Type B pancreatic cell (in vitro differentiated cells): ENCODE measurements around the gene FANCC. TPM values are rescaled to one million over a fixed set of nuclear protein-coding genes. Genes with fewer than 3 reads are reported as not detected.

Experiments used
- DNase-seq: peaks from one replicate; pipeline ENCODE4 v3.0.0; 2021; ENCODE audit warnings: mixed read lengths; ENCODE audit not compliant: unreplicated experiment; ENCODE audit errors: extremely low spot score
- H3K27ac Mint-ChIP-seq: 2 replicates; pipeline ENCODE4 v1.8.0; 2021; ENCODE audit warnings: mild to moderate bottlenecking, mixed read lengths
- H3K27me3 Mint-ChIP-seq: 2 replicates; pipeline ENCODE4 v1.8.0; 2021; ENCODE audit warnings: mixed read lengths
- H3K36me3 Mint-ChIP-seq: 2 replicates; pipeline ENCODE4 v1.8.0; 2021; ENCODE audit warnings: mixed read lengths
- H3K4me1 Mint-ChIP-seq: one replicate; pipeline ENCODE4 v1.8.0; 2021; ENCODE audit warnings: mixed read lengths; ENCODE audit not compliant: unreplicated experiment
- H3K4me3 Mint-ChIP-seq: 2 replicates; pipeline ENCODE4 v1.8.0; 2021; ENCODE audit warnings: mild to moderate bottlenecking, mixed read lengths
- H3K9me3 Mint-ChIP-seq: 2 replicates; pipeline ENCODE4 v1.8.0; 2021; ENCODE audit warnings: mixed read lengths
- total RNA-seq: library from RNA; stranded (reverse); gene quantifications from 2 replicates; pipeline ENCODE4 v1.2.1, GENCODE V29; 2021; ENCODE audit warnings: low replicate concordance
- TF ChIP-seq, protein P1 (sequence below): fragments of 200-600 bp; sonication (generic); conservative IDR thresholded peaks from 2 replicates; pipeline ENCODE4 v1.5.0; 2021; ENCODE audit warnings: antibody characterized with exemption, mild to moderate bottlenecking

Gene FANCC
- total RNA-seq, 1 donor from 2014 or later, result 19.2 TPM

DNA sequence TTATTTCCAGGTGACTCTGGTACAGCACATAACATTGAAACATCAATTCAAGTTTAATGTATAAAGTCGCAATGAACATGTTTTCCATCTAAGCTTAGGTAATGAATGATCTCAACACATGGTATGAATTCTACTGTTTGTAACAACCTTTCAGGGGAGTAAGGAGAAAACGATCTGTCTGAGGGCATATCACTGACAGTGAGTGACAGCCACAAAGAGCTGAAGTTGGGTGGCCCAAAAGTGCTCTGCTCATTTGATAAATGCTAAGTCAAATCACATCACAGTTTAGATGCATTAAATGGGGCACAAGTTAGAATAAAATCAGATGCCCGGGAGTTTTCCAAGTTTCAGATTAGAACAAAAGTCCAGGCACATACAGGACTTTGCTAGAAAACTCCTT, 1.2 kb downstream of the FANCC start:
- H3K9me3 Mint-ChIP-seq, result no peaks in the 10 kb centered on the region
- peaks cover 19% of the 10 kb centered on the region for H3K4me1 Mint-ChIP-seq
- no peaks in the 10 kb centered on the region for H3K36me3 Mint-ChIP-seq
- TF ChIP-seq, protein P1, sequence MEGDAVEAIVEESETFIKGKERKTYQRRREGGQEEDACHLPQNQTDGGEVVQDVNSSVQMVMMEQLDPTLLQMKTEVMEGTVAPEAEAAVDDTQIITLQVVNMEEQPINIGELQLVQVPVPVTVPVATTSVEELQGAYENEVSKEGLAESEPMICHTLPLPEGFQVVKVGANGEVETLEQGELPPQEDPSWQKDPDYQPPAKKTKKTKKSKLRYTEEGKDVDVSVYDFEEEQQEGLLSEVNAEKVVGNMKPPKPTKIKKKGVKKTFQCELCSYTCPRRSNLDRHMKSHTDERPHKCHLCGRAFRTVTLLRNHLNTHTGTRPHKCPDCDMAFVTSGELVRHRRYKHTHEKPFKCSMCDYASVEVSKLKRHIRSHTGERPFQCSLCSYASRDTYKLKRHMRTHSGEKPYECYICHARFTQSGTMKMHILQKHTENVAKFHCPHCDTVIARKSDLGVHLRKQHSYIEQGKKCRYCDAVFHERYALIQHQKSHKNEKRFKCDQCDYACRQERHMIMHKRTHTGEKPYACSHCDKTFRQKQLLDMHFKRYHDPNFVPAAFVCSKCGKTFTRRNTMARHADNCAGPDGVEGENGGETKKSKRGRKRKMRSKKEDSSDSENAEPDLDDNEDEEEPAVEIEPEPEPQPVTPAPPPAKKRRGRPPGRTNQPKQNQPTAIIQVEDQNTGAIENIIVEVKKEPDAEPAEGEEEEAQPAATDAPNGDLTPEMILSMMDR, result no peak
- no peak for DNase-seq
- H3K27me3 Mint-ChIP-seq, result no peaks in the 10 kb centered on the region
- peak overlapping the region; percentile 88 for H3K27ac Mint-ChIP-seq
- H3K4me3 Mint-ChIP-seq, result peak overlapping the region; percentile 93

DNA sequence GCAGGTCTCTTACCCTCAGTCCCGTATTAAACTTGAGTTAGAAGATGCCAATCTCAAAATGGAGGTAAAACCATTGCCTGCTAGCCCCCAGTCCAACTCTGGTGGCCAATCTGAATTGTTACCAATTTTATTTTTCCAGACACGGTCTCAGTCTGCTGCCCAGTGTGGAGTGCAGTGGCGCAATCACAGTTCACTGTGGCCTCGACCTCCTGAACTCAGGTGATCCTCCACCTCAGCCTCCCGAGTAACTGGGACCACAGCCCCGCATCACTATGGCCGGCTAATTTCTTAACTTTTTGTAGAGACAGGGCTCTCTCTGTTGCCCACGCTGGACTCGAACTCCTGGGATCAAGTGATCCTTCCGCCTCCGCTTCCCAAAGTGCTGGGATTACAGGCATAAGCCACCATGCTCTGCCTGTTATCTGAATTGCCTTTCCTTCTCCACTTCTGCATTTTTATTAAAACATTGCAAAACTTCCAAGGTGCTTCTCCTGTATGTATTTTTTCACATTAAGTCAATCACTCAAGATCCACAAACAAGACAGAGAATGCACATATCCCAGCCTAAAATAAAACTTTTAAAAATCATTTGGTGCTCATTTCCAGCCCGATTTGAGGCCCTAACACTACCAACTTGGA, 2.3 kb downstream of the FANCC start:
- DNase-seq, result no peak
- Mint-ChIP-seq H3K9me3 (no peaks in the 10 kb centered on the region), H3K36me3 (no peaks in the 10 kb centered on the region), H3K4me3 (peak overlapping the region; percentile 1), H3K27me3 (no peaks in the 10 kb centered on the region), H3K4me1 (peaks cover 19% of the 10 kb centered on the region), H3K27ac (no peak overlapping the region)
- TF ChIP-seq, protein P1, result no peak

DNA sequence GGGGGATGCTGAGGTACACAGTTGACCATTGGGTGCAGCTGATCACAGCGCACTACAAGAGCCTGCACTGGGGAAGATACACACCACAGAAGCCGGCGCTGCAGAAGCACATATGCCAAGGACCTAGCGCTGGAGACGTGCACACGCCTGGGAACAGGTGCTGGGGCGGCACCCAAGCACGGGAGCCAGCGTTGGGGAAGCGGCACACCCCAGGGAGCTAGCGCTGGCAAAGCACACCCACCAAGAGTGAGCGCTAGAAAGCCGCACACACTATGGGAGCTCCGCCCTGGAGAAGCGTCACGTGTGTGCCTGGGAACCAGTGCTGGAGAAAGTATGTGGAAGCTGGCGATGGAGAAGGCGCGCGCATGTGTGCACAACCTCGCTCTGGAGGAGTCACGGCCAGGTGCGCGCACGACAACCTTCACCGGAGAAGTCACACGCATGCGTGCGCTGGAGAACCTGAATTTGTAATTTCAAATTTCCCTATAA, 4.5 kb downstream of the FANCC start:
- Mint-ChIP-seq H3K4me3 (peak overlapping the region; percentile 87), H3K9me3 (no peaks in the 10 kb centered on the region), H3K36me3 (no peaks in the 10 kb centered on the region), H3K27ac (no peak overlapping the region), H3K4me1 (peaks cover 19% of the 10 kb centered on the region), H3K27me3 (no peaks in the 10 kb centered on the region)
- DNase-seq, result peak; percentile 79
- TF ChIP-seq, protein P1, result no peak

DNA sequence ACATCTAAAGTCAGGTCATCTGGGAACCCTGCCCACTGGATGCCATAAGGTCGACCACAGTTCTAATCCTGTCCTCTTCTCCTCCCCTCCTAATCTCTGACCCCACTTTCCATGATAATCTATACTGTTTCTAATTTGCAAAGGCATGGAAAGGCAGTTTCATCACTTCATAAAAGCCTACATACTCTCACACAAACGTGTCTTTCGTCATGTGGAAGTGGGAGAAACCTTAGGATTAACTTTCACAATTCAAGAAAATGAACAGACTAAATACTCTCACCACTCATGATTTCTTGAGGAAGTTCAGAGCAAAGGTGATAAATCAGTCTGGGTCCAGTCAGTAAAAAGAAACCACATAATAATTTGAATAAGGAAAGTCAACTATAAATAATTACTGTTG, 5.5 kb downstream of the FANCC start:
- H3K4me3 Mint-ChIP-seq, result no peak overlapping the region
- H3K27me3 Mint-ChIP-seq, result no peaks in the 10 kb centered on the region
- peaks cover 19% of the 10 kb centered on the region for H3K4me1 Mint-ChIP-seq
- no peak overlapping the region for H3K27ac Mint-ChIP-seq
- no peaks in the 10 kb centered on the region for H3K36me3 Mint-ChIP-seq
- H3K9me3 Mint-ChIP-seq, result no peaks in the 10 kb centered on the region
- TF ChIP-seq, protein P1, result no peak
- DNase-seq, result no peak

DNA sequence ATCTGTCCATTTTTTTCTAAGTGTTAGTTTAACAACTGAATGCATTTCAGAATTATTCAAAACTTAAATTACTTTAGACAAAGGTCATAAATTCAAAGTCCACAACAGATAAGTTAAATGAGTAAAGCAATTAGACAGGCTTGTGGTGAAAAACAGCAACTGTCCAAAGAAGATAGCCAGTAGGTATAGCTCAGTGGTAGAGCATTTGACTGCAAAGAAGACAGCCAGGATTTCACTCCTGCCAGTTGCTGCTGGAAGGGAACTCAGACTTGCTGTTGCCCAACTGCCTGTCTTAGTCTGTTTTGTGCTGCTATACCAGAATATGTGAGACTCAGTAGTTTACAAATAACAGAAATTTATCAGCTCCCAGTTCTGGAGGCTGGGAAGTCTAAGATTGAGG, 10.0 kb downstream of the FANCC start:
- H3K4me3 Mint-ChIP-seq, result no peak overlapping the region
- TF ChIP-seq, protein P1, result no peak

More for the DNA sequence above, 10.0 kb downstream of the FANCC start:
- no peak for DNase-seq
- H3K4me1 Mint-ChIP-seq, result peaks cover 24% of the 10 kb centered on the region
- H3K9me3 Mint-ChIP-seq, result no peaks in the 10 kb centered on the region
- no peaks in the 10 kb centered on the region for H3K27me3 Mint-ChIP-seq
- H3K36me3 Mint-ChIP-seq, result no peaks in the 10 kb centered on the region
- H3K27ac Mint-ChIP-seq, result no peak overlapping the region
